Endodermal cell (in vitro differentiated cells): Measurements from ENCODE around the gene S100A4. TPM values are rescaled to one million over a fixed set of nuclear protein-coding genes. Genes with fewer than 3 reads are reported as not detected.
A peak's percentile ranks its signal among the peaks of the same experiment; 100 is the strongest.

Source experiments
- DNase-seq: peaks from one replicate; pipeline ENCODE4 v3.0.0-alpha.2; 2017
- H3K27ac ChIP-seq: 2 replicates; pipeline ENCODE4 v1.5.1; 2013; ENCODE audit warnings: mild to moderate bottlenecking, low read depth, low read length, moderate library complexity
- H3K27me3 ChIP-seq: 2 replicates; pipeline ENCODE4 v1.6.1; 2013; ENCODE audit warnings: mild to moderate bottlenecking, low read length, moderate library complexity; ENCODE audit not compliant: insufficient read depth, control insufficient read depth, poor library complexity, severe bottlenecking
- H3K36me3 ChIP-seq: 2 replicates; pipeline ENCODE4 v1.7.0; 2013; ENCODE audit warnings: mild to moderate bottlenecking, low read length, moderate library complexity; ENCODE audit not compliant: control insufficient read depth, insufficient read depth
- H3K4me1 ChIP-seq: one replicate; pipeline ENCODE4 v1.7.0; 2013; ENCODE audit warnings: low read length; ENCODE audit not compliant: control insufficient read depth, insufficient read depth
- H3K4me3 ChIP-seq: 2 replicates; pipeline ENCODE4 v1.5.1; 2013; ENCODE audit warnings: mild to moderate bottlenecking, low read length, moderate library complexity
- H3K9ac ChIP-seq: 2 replicates; pipeline ENCODE4 v1.6.1; 2013; ENCODE audit warnings: mild to moderate bottlenecking, low read length, moderate library complexity; ENCODE audit not compliant: poor library complexity, severe bottlenecking; ENCODE audit errors: extremely low read depth
- H3K9me3 ChIP-seq: 2 replicates; pipeline ENCODE4 v1.6.1; 2013; ENCODE audit warnings: mild to moderate bottlenecking, low read length, moderate library complexity; ENCODE audit not compliant: control insufficient read depth
- H3K27ac Mint-ChIP-seq: 2 replicates; pipeline ENCODE4 v1.8.0; 2020; ENCODE audit warnings: mixed read lengths
- H3K27me3 Mint-ChIP-seq: 2 replicates; pipeline ENCODE4 v1.8.0; 2021; ENCODE audit warnings: mild to moderate bottlenecking, mixed read lengths; ENCODE audit not compliant: insufficient read depth
- H3K36me3 Mint-ChIP-seq: 2 replicates; pipeline ENCODE4 v1.8.0; 2020; ENCODE audit warnings: low read depth, mixed read lengths
- H3K4me1 Mint-ChIP-seq: 2 replicates; pipeline ENCODE4 v1.8.0; 2020; ENCODE audit warnings: mixed read lengths
- H3K4me3 Mint-ChIP-seq: 2 replicates; pipeline ENCODE4 v1.8.0; 2020; ENCODE audit warnings: mild to moderate bottlenecking, moderate library complexity, mixed read lengths
- H3K9me3 Mint-ChIP-seq: 2 replicates; pipeline ENCODE4 v1.8.0; 2020; ENCODE audit warnings: mild to moderate bottlenecking, mixed read lengths
- CTCF ChIP-seq: fragments of 200-600 bp; sonication (generic); conservative IDR thresholded peaks from 2 replicates; pipeline ENCODE4 v1.5.0; 2021; ENCODE audit warnings: antibody characterized with exemption, mild to moderate bottlenecking
- WGBS, 2 experiments: methylation state at CpG; one replicate each; pipeline versions ENCODE4 v1.1.5 to v1.1.7; 2013; ENCODE audit warnings: missing lambda C conversion rate in 2 of 2, mixed read lengths in 1 of 2; ENCODE audit not compliant: insufficient coverage in 1 of 2, insufficient read length in 1 of 2; 5-methylcytosine and 5-hydroxymethylcytosine counted together
- total RNA-seq, 2 donors: library from RNA; stranded (reverse); fragmentation: NEBNext Ultra II Directional in 1 of 2; extraction: Animal tissue kit (Norgen Biotek cat#: 25700) in 1 of 2; gene quantifications; 2 replicates in 1 of 2; 3 replicates in 1 of 2; pipeline ENCODE4 v1.2.1, GENCODE V29; 2021

S100A4 gene
- total RNA-seq, 2 donors from 2014 or later, result 4.9 to 6.2 TPM

GRCh38 chr1:153567621-153568366 lies 22.2 kb upstream of the S100A4 start:
- H3K36me3 Mint-ChIP-seq, result no peaks in the 10 kb centered on the region
- peaks cover 2% of the 10 kb centered on the region for H3K9me3 Mint-ChIP-seq
- H3K27ac Mint-ChIP-seq, result peak overlapping the region; percentile 78
- H3K27me3 Mint-ChIP-seq, result peaks cover 7% of the 10 kb centered on the region
- Histone ChIP-seq H3K9ac (no peak overlapping the region), H3K4me1 (peaks cover 11% of the 10 kb centered on the region), H3K9me3 (no peaks in the 10 kb centered on the region), H3K27ac (peak overlapping the region; percentile 40), H3K27me3 (no peaks in the 10 kb centered on the region), H3K4me3 (no peak overlapping the region), H3K36me3 (no peaks in the 10 kb centered on the region)
- peak overlapping the region; percentile 42 for H3K4me3 Mint-ChIP-seq
- TF ChIP-seq CTCF, result no peak
- WGBS, 2 experiments, result 72 to 79% methylated on average over 13 to 22 of the region's 22 CpGs
- peak; percentile 80 for DNase-seq
- H3K4me1 Mint-ChIP-seq, result peaks cover 29% of the 10 kb centered on the region

GRCh38 chr1:153566414-153567371 lies 21.1 kb upstream of the S100A4 start:
- Mint-ChIP-seq H3K27me3 (peaks cover 6% of the 10 kb centered on the region), H3K9me3 (no peaks in the 10 kb centered on the region), H3K36me3 (no peaks in the 10 kb centered on the region), H3K4me1 (peaks cover 29% of the 10 kb centered on the region), H3K27ac (peak overlapping the region; percentile 90), H3K4me3 (no peak overlapping the region)
- 59 to 71% methylated on average over 10 to 16 of the region's 16 CpGs for WGBS, 2 experiments
- Histone ChIP-seq H3K9me3 (no peaks in the 10 kb centered on the region), H3K27ac (peak overlapping the region; percentile 73), H3K4me3 (no peak overlapping the region), H3K27me3 (no peaks in the 10 kb centered on the region), H3K4me1 (peaks cover 11% of the 10 kb centered on the region), H3K36me3 (no peaks in the 10 kb centered on the region), H3K9ac (no peak overlapping the region)
- peak; percentile 96 for DNase-seq
- TF ChIP-seq CTCF, result no peak

GRCh38 chr1:153565529-153566374 lies 20.1 kb upstream of the S100A4 start, which contains the start of gene S100A2:
Gene S100A2 (minus strand): TSS chr1:153565844. CDS start chr1:153563877, 1,967 bp downstream.
- Histone ChIP-seq H3K4me3 (no peak within 1 kb of the TSS), H3K27me3 (no peaks in the 10 kb centered on the region), H3K9me3 (no peaks in the 10 kb centered on the region), H3K36me3 (no peaks in the 10 kb centered on the region), H3K4me1 (peaks cover 11% of the 10 kb centered on the region), H3K27ac (peak within 1 kb of the TSS; percentile 79), H3K9ac (no peak within 1 kb of the TSS)
- H3K9me3 Mint-ChIP-seq, result no peaks in the 10 kb centered on the region
- WGBS, 2 experiments, result 83% methylated on average over 7 to 8 of the region's 8 CpGs
- peak within 1 kb of the TSS; percentile 90 for H3K27ac Mint-ChIP-seq
- no peaks in the 10 kb centered on the region for H3K36me3 Mint-ChIP-seq
- no peak for TF ChIP-seq CTCF
- H3K27me3 Mint-ChIP-seq, result peaks cover under 1% of the 10 kb centered on the region
- peaks cover 28% of the 10 kb centered on the region for H3K4me1 Mint-ChIP-seq
- no peak within 1 kb of the TSS for H3K4me3 Mint-ChIP-seq
- DNase-seq, result peak; percentile 62
